Renal cortical epithelial cell (primary cell): Measurements from ENCODE around the gene CNTFR. TPM values are rescaled to one million over a fixed set of nuclear protein-coding genes. Genes with fewer than 3 reads are reported as not detected.

Experiments used
- DNase-seq: peaks from one replicate; pipeline ENCODE4 v3.0.0-alpha.2; 2011; ENCODE audit warnings: low read depth
- total RNA-seq: library from RNA; depleted of rRNA; stranded (reverse); fragments of >200 nt; gene quantifications from 2 replicates; pipeline ENCODE4 v1.2.3, GENCODE V29; 2014

The CNTFR gene
- total RNA-seq, 1 donor from 2014 or later = not detected

DNA sequence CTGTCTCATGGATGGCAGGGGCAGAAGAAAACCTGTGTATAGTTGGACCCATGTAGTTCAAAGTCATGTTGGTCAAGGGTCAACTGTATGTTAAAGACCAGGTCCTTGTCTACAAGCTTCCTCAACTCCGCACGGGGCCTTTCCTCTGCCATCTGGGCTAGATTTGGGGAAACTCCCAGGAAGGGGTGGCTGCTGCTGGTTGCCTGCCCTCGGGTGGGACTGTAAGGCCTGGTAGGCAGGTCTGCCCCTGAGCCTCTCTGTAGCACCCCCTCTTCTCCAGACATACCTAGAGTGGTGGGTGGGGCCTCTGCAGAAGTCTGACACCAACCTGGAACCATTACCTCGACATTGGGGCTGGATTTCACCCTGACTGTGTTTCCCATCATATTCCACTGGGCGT, 82.0 kb downstream of the CNTFR start:
- DNase-seq = no peak

DNA sequence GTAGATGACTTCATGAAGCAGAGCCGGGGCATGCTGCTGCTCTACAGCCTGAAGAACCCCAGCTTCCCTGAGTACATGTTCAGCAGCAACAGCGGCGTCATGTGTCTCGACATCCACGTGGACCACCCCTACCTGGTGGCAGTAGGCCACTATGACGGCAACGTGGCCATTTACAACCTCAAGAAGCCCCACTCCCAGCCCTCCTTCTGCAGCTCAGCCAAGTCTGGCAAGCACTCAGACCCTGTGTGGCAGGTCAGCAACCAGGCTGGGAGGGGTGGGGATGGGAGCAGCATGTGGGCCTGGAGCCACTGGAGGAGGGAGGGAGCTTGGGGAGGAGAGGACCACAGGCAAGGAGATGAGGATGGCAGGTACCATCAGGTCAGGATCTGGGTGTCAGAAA, 82.9 kb downstream of the CNTFR start:
- DNase-seq = no peak

DNA sequence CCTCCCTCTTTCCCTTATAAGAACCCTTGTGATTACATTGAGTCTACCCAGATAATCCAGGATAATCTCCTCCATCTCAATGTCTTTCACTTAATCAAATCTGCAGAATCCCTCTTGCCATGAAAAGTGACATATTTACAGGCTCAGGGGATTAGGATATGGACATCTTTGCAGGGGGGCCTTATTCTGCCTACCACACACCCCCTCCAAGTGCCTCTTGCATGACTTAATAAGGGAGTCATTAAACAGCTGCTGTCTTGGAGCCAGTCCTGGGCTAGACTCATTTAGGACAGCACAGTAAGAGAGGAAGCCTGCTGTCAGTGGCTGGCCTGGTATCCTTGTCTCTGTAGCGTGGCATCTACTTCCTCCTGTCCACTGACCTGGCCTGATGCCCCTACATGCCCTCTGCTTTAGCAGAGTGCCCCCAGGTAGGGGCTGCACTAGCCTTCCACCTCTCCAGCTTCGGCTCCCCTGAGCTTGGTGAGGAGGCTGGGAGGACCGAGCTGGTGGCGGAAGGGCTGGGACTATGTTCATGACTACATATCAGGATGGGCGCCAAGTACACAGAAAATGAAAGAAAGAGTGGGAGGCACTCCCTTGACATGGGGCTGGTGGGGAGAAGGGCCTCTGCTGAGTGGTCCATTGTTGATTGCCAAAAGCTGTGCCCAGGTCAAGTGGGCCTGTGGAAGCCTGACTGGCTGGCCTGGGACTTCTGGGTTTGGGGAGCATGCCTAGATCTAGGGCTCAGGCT, 84.0 kb downstream of the CNTFR start:
- DNase-seq = no peak

DNA sequence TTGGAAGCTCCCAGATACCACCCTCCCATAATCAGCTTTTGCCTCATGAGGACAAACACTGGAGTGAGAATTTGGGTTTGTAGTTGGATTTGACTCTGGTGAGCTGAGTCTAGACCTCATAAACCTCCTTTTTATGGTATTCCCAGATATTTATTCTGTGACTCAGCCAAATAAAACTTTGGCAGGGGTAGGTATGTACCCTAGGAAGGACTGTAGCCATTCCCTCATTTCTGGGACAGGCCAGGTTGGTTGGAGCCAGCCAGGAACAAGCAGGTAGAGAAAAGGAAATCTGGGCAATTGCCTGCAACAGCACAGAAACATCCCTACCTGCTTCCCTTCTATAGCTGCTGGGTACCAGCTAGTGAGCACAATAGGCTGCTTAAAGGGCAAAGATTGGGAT, 86.1 kb downstream of the CNTFR start:
- DNase-seq = no peak

DNA sequence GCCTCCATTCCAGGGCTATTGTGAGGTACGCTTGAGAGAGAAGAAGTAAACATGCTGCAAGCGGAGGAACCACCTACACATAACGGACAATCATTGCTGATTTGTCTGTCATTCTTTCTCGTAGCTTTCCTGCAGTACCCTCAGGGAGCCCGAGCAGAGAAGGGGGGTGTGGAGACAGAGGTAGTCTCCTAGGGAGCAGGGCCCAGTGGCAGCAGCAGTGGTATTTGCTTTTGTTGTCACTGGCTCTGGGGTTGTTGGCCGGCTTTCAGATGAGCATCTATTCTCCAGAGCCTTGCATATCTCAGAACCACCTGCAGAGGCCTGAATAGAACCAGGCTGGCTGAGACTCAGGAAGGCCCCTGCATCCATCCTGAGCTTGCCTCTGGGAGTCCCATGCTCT, 86.6 kb downstream of the CNTFR start:
- DNase-seq = no peak

DNA sequence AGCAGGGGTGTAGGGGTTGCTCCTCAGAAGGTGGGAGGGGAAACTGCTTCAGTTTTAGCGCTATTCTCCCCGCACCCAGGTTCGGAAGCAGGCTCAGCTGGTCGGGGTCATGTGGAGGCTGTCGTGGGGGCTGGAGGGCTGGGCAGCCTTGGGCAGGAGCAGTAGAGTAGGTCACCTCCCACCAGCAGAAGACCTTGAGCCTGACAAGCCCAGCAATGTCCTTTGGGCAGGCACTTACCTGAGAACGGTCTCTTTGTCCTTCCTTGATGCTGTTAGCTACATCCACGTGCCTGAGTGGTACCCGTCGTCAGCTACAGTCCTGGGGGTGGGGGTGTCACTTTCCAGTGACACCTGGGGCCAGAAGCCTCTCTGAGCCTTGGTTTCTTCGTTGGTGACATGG, 87.1 kb downstream of the CNTFR start:
- DNase-seq = no peak

DNA sequence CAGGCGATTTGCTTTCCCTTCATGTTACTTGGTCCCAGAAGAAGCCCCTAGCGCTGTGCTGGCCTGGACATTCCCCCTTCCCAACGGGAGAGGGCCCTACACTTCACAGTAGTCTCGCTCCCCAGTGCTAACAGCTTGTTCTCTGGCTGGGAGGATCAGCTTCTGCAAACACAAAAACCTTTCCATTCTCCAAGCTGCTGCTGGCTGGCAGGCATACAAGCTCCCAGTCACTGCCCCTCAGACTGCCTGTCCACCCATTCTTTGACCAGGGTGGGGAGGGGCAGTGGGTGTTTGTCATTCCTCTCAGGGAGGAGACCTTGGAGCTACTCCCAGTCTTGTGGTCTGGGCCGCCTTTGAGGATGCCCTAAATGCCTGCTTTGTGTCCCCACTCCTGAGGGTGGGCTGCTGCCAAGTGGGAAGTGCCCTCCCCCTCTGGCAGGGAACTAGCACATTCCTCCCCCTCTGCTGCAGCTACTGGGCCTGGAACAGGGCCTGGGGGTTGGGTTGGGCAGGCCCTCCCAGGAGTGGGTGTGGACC, 87.6 kb downstream of the CNTFR start:
- DNase-seq = peak; percentile 5

Other genes with a start within 250 kb of the CNTFR start
- gene MYORG, start 212.8 kb downstream of the CNTFR start, total RNA-seq = 4.0 and 12.3 TPM in 2 replicates
- 11.6 and 17.2 TPM in 2 replicates for gene FAM219A, start 131.2 kb downstream of the CNTFR start, total RNA-seq
- gene DNAI1, start 130.9 kb downstream of the CNTFR start, total RNA-seq = 0.99 TPM in 1 of 2 replicates, not detected in the other
- 0.30 TPM in 1 of 2 replicates, not detected in the other for gene ENHO, start 66.7 kb downstream of the CNTFR start, total RNA-seq
- gene RPP25L, start 22.4 kb upstream of the CNTFR start, total RNA-seq = 14.9 and 16.1 TPM in 2 replicates
- 50.4 and 79.3 TPM in 2 replicates for gene DCTN3, start 30.8 kb upstream of the CNTFR start, total RNA-seq
- not detected in 2 replicates for gene ARID3C, start 39.3 kb upstream of the CNTFR start, total RNA-seq
- gene SIGMAR1, start 48.1 kb upstream of the CNTFR start, total RNA-seq = 36.8 and 56.1 TPM in 2 replicates
- 24.7 and 30.2 TPM in 2 replicates for gene GALT, start 57.0 kb upstream of the CNTFR start, total RNA-seq
- 4.2 and 4.5 TPM in 2 replicates for gene IL11RA, start 62.5 kb upstream of the CNTFR start, total RNA-seq
- not detected in 2 replicates for gene CCL27, start 72.9 kb upstream of the CNTFR start, total RNA-seq
- not detected in 2 replicates for gene CCL19, start 101.6 kb upstream of the CNTFR start, total RNA-seq
- not detected in 2 replicates for gene CCL21, start 120.4 kb upstream of the CNTFR start, total RNA-seq